Upper lobe of left lung (tissue), 6 donors: ENCODE data around the gene EYS. TPM values are rescaled to one million over a fixed set of nuclear protein-coding genes. Genes with fewer than 3 reads are reported as not detected.

Source experiments
- ATAC-seq, 2 donors: fragments of 200-7000 bp; cut with Tn5 transposase; one replicate each; pipeline ENCODE4 v1.9.1; 2022; ENCODE audit warnings: mild to moderate bottlenecking in 2 of 2, moderate library complexity in 2 of 2; ENCODE audit not compliant: low FRiP score in 2 of 2
- DNase-seq, 2 donors: peaks; one replicate each; pipeline ENCODE4 v3.0.0-alpha.2; 2019 to 2020
- H3K27ac ChIP-seq, 4 donors: fragments of 200-600 bp; sonication (generic); one replicate each; pipeline ENCODE4 v1.5.1; 2016 to 2019
- H3K27me3 ChIP-seq, 4 donors: fragments of 200-600 bp; sonication (generic); one replicate each; pipeline ENCODE4 v1.5.1; 2017 to 2019
- H3K36me3 ChIP-seq, 4 donors: fragments of 200-600 bp; sonication (generic); one replicate each; pipeline ENCODE4 v1.5.1; 2016 to 2019
- H3K4me1 ChIP-seq, 4 donors: fragments of 200-600 bp; sonication (generic); one replicate each; pipeline ENCODE4 v1.5.1; 2018 to 2019
- H3K4me3 ChIP-seq, 4 donors: fragments of 200-600 bp; sonication (generic); one replicate each; pipeline ENCODE4 v1.5.1; 2017 to 2019; ENCODE audit warnings: mild to moderate bottlenecking in 2 of 4, moderate library complexity in 1 of 4
- H3K9me3 ChIP-seq, 4 donors: fragments of 200-600 bp; sonication (generic); one replicate each; pipeline ENCODE4 v1.5.1; 2018 to 2019
- CTCF ChIP-seq, 6 experiments: fragments of 450-650 bp in 4 of 6; fragments of 200-600 bp in 2 of 6; sonication (generic) in 2 of 6; IDR thresholded peaks; one replicate each; pipeline ENCODE4 v1.5.1; 2016 to 2019; ENCODE audit warnings: antibody characterized with exemption in 6 of 6
- EP300 ChIP-seq, 4 donors: sonication (generic); formaldehyde crosslinking; IDR thresholded peaks; one replicate each; pipeline ENCODE4 v1.5.1; 2017; ENCODE audit warnings: antibody characterized with exemption in 4 of 4, control low read depth in 2 of 4
- POLR2A ChIP-seq, 4 donors: fragments of 450-650 bp; IDR thresholded peaks; one replicate each; pipeline ENCODE4 v1.5.1; 2016 to 2017; ENCODE audit warnings: antibody characterized with exemption in 4 of 4, mild to moderate bottlenecking in 2 of 4
- POLR2AphosphoS5 ChIP-seq, 2 donors: sonication (generic); formaldehyde crosslinking; IDR thresholded peaks; one replicate each; pipeline ENCODE4 v1.5.1; 2017; ENCODE audit warnings: antibody characterized with exemption in 2 of 2
- WGBS, 2 donors: methylation state at CpG; one replicate each; pipeline ENCODE4 v1.1.5; 2017 to 2018; 5-methylcytosine and 5-hydroxymethylcytosine counted together
- total RNA-seq, 6 donors: library from RNA; depleted of rRNA in 4 of 6; stranded (reverse); fragments of >200 nt in 4 of 6; gene quantifications; one replicate each; pipeline versions ENCODE4 v1.1.0 to v1.2.1, GENCODE V29; 2016 to 2021
- donor health status: DM: no; HTN: no; CAD: no; lungs with moderate emphysema.
- donor health status: DM: no; HTN: yes; CAD: no; lungs with severe emphysema.

Gene EYS
- total RNA-seq, 6 donors from 2014 or later, result under 0.01 to 0.46 (median 0.28) TPM; not detected in 2

- H3K4me3 ChIP-seq, result no peak overlapping the region
- no peaks in the 10 kb centered on the region for H3K9me3 ChIP-seq
- no peak for TF ChIP-seq POLR2AphosphoS5 (IDR thresholded peaks at IDR 0.05)
- no peak for TF ChIP-seq POLR2A (IDR thresholded peaks at IDR 0.05)
- no peak for TF ChIP-seq EP300 (IDR thresholded peaks at IDR 0.05)
- no peak for TF ChIP-seq CTCF (IDR thresholded peaks at IDR 0.05)
- peaks cover 5 to 53% (median 42%) of the 10 kb centered on the region in 4 donors for H3K4me1 ChIP-seq
- no peaks in the 10 kb centered on the region for H3K27me3 ChIP-seq
- WGBS, 2 donors, result 77 to 80% methylated on average over 3 of the region's 3 CpGs
- H3K27ac ChIP-seq, result no peak overlapping the region
- peaks cover 0 to 3% (median 0%) of the 10 kb centered on the region in 4 donors for H3K36me3 ChIP-seq
- DNase-seq, result no peak
- ATAC-seq, result no peak
Observed at GRCh38 chr6:63672582-63673129, 2034.4 kb downstream of the EYS start.

- ATAC-seq (peak; percentile 26 to 66), DNase-seq (no peak)
- H3K36me3 ChIP-seq, result peaks cover 0 to 3% (median 0%) of the 10 kb centered on the region in 4 donors
- H3K27me3 ChIP-seq, result no peaks in the 10 kb centered on the region
- H3K9me3 ChIP-seq, result no peaks in the 10 kb centered on the region
- TF ChIP-seq EP300 (IDR thresholded peaks at IDR 0.05) (no peak), POLR2AphosphoS5 (IDR thresholded peaks at IDR 0.05) (no peak), CTCF (IDR thresholded peaks at IDR 0.05) (no peak), POLR2A (IDR thresholded peaks at IDR 0.05) (no peak)
- H3K4me1 ChIP-seq, result peaks cover 5 to 45% (median 29%) of the 10 kb centered on the region in 4 donors
- 58 to 75% methylated on average over 6 of the region's 6 CpGs for WGBS, 2 donors
- no peak overlapping the region for H3K27ac ChIP-seq
- H3K4me3 ChIP-seq, result no peak overlapping the region
Observed at GRCh38 chr6:63671098-63671754, 2035.8 kb downstream of the EYS start.
